Measurements from ENCODE around the gene RAD23B.

Gene RAD23B

GRCh38 chr9:107269254-107269653 lies 13.8 kb upstream of the RAD23B start:
- no peak for DNase-seq

GRCh38 chr9:107269681-107270080 lies 13.4 kb upstream of the RAD23B start:
- DNase-seq: no peak

GRCh38 chr9:107270082-107270481 lies 13.0 kb upstream of the RAD23B start:
- no peak for DNase-seq

GRCh38 chr9:107270580-107270979 lies 12.5 kb upstream of the RAD23B start:
- DNase-seq: no peak

GRCh38 chr9:107273634-107274033 lies 9.4 kb upstream of the RAD23B start:
- no peak for DNase-seq

DNA sequence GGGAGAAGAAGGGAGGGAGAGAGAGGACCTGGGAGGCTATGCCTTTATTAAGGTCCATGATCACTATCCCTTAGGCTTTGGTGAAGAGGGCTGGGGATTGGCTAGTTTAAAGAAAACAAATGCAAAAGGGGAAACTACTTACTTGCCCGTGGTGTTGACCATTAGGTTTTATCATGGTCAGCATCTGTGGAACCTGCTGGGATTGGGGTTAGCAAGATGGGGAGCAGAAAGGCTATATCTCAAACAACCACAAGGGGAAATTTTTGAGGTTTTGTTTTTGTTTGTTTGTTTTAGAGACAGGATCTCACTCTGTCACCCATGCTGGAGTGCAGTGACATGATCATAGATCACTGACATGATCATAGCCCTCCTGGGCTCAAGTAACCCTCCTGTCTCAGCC lies 9.0 kb upstream of the RAD23B start:
- DNase-seq: no peak

DNA sequence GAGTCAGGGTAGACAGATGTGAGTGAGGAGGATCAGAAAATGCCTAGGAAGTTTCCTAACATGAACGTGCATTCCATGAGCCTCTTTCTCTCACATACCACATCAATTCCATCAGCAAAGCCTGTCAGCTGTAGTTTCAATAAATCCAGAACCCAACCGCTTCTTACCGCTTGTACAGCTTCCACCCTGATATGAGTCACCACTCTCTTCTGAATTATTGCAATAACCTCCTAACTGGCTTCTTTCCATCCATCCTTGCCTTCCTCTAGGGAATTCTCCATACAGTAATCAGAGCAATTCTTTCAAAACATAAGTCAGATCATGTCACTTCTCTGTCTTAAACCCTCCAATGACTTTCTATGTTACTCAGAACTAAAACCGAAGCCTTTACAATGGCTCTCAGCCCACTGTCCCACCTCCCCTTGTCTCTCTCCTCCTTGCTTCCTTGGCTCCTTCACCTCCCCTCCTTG lies 8.1 kb upstream of the RAD23B start:
- DNase-seq: no peak

DNA sequence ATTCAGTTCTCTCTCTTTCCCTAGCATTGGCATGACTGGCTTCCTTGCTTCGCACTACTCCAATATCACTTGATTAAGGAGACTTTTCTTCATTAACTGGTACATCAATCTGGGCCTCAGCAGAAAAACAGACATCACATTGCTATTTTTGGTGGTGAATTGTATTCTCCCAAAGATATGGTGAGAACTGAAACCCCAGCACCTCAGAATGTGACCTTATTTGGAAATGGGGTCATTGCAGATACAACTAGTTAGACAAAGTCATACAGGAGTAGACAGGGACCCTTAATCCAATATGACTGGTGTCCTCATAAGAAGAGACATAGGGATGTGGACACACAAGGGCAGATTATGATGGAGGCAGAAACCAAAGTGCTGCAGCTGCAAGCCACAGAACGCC lies 7.5 kb upstream of the RAD23B start:
- DNase-seq: no peak

DNA sequence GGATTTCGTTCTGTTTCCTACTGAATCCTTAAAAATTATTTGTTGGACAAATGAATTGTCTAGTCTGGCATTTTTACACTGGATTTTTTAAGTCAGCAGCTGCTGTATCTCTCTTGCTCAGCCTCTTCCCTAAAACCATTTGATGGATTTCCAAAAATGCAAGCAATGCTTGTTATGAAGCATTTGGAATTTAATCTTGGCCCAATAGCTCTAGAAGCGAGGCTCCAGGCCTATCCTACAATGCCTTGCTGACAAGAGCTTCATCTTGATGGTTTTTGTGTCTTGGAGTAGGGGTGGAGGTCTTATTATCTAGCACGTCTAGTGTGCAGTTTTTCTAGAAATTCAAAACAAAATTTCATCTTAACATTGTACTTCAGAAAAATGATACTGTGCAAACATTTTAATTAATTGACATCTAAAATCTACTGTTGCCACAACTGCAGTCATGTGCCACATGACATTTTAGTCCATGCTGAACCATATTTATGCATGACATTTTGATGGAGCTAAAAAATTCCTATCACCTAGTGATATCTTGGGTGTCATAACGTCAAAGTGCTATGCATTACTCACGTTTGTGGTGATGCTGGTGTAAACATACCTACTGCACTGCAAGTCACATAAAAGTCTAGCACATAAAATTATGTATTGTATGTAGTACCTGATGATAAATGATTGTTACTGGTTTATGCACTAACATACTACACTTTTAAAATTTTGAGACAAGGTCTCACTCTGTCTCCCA lies 5.9 kb upstream of the RAD23B start:
- DNase-seq: no peak

DNA sequence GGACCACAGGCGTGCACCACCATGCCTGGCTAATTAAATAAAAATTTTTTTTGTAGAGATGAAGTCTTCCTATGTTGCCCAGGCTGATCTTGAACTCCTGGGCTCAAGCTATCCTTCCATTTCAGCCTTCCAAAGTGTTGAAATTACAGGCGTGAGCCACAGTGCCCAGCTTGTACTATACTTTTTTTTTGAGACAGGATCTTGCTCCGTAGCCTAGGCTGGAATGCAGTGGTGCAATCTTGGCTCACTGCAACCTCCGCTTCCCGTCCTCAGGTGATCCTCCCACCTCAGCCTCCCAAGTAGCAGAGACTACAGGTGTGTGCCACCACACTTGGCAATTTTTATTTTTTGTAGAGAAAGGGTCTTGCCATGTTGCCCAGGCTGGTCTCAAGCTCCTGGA lies 5.3 kb upstream of the RAD23B start:
- DNase-seq: no peak

- DNase-seq: no peak
Measured at GRCh38 chr9:107279086-107279485, 4.0 kb upstream of the RAD23B start.

- no peak for DNase-seq
Measured at GRCh38 chr9:107280543-107280942, 2.5 kb upstream of the RAD23B start.

- no peak for DNase-seq
Measured at GRCh38 chr9:107281184-107281583, 1.9 kb upstream of the RAD23B start.

DNA sequence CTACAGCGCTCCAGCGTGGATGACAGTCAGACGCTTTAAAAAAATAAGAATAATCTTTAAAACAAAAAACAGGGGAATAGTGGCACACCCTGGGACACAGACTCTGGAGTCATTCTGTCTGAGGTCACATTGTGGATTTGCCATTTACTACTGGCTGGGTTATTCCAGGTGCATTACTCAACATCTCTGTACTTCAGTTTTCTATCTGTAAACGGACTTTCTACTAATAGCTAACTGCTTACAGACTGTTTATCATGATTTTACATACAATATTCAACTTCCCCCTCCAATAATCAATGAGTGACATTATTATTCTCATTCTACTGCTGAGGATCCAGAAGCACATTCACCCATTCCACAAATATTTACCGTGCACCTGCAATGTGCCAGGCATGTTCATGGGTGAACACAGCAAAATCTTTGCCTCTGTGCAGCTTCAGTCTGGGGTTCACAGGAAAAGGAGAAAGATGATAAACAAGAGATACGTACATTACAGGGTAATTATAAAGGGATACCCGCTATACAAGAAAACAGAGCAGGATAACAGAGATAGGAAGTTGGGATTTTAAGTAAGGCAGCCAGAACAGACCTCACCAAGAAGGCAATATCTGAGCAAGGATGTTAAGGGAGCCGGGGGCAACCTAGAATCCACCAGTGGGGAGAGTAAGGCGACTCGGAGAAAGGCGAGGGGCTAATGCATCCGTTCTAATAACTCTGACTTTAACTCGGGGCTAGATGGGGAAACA lies 984 bp upstream of the RAD23B start:
- no peak for DNase-seq

DNA sequence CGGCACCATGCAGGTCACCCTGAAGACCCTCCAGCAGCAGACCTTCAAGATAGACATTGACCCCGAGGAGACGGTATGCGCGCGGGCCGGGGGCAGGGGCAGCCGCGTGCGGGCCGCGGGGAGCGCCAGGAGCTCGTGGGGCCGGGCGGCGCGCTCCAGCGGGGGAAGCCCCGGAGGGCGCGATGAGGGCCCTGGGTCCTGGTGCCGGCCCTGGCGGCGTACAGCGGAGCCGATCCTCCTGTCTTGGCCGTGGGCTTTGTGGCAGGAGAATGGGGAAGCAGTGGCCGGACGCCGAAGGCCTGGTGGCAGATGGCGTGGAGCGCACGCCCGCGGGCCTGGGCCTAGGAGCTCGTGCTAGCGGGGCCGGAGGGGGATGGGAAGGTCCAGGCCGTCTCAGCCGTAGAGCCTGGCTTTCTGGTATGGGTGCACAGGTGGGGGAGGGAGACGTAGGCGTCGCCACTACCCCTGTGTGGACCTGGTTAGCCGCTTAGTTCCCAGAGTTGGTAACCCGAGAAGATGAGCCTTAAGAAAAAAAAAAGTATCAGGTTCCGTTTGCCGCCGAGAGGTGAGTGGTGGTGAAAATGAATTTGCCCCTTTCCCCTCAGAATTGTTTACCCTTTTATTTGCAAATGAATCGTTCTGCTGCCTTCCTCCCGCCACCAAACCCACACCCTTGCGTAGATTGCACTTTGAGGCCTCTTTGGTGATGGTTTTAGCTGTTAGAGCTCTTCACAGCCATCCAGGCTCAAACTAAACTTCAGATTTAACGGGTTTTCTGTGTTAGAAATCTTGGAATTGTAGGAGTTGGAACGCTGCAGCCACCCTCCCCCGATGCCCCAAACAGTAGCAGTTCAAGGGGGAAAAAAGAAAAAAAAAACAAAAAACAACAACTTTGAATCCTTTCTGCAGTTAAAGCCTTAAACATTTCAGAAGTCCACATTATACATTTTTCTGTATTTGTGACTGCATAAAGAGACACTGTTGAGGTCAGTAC lies 841 bp downstream of the RAD23B start:
- DNase-seq: peak; percentile 70

GRCh38 chr9:107284636-107285035 lies 1.6 kb downstream of the RAD23B start:
- DNase-seq: no peak

GRCh38 chr9:107285286-107285685 lies 2.2 kb downstream of the RAD23B start:
- DNase-seq: no peak

- DNase-seq: no peak
Measured at GRCh38 chr9:107286057-107286456, 3.0 kb downstream of the RAD23B start.

- no peak for DNase-seq
Measured at GRCh38 chr9:107288701-107289100, 5.6 kb downstream of the RAD23B start.

DNA sequence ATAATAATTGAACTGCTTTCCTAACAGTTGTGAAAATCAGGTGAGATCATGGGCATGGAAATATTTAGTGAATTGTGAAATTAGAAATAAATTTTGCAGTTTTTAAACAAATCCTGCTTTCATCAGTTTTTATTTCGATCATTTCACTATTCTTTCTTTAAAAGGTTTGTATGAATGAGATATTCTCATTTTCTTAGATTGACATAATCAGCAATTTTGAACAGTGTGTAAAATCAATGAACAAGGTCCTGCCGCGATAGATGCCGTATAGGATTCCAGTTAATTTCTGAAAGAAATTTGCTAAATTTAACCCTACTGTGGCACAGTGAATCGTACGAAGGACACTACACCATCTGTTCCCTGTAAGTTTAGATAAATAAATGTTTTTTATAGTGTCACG lies 7.5 kb downstream of the RAD23B start:
- DNase-seq: no peak

DNA sequence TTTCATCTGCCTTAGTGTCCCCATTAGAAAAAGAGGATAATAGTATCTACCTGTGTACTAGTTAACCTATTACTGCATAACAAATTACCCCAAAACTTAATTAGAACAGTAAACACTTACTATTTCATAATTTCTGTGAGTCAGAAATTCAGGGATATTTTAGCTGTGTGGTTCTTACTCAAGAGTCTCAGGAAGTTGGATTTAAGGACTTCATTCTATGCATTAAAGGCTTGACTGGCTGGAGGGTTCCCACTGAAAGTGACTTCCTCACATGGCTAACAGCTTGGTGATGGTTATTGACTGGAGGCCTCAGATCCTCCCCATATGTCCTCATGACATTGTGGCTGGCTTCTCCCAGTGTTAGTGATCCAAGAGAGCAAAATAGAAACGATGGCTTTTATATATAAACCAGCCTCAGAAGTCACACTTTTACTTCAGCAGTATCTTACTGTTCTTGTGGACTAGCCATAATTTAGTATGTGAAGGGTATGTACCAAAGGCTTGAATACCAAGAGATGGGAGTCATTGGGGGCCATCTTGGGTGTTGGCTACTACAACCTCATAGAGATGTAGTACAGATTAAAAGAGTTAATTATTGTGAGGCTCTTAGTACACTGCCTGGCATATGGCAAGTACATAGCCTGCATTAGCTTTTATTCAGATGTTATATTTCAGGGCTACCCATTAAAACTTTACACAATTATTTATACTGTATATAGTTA lies 9.9 kb downstream of the RAD23B start:
- DNase-seq: no peak

DNA sequence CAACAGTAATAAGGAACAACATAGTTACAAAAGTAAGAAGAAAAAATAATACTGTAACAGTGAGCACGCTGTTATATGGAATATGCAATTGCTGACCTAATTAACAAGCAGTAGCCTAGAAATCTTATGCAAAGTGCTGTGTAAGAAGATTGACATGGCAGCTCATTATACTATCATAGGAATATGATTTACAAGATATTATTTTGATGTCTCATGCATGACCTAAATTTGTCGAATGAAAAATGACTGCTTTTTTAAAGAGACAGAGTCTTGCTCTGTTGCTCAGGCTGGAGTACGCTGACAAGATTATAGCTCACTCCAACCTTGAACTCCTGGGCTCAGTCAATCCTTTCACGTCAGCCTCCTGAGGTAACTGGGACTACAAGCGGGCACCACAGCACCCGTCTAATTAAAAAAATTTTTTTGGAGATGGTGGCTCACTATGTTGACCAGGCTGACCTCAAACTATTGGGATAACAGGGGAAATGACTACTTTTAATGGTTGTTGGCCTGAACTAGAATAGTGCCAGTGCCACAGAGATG lies 10.5 kb downstream of the RAD23B start:
- DNase-seq: no peak

Data from NCI-H524 treated with DMSO at 0.1 percent for 48 hours (cell line).